HEK293 (cell line): ENCODE measurements around the gene PHACTR3.

Experiments
- KLF16 ChIP-seq: fragments of 450-650 bp; formaldehyde crosslinking; IDR thresholded peaks from 2 replicates; pipeline ENCODE4 v1.5.1; 2017; ENCODE audit warnings: missing biosample characterization, missing genetic modification characterization
- ZBTB8A ChIP-seq: fragments of 450-650 bp; formaldehyde crosslinking; IDR thresholded peaks from 2 replicates; pipeline ENCODE4 v1.5.1; 2016; ENCODE audit warnings: missing biosample characterization, missing genetic modification characterization
- ZFP3 ChIP-seq: fragments of 450-650 bp; formaldehyde crosslinking; IDR thresholded peaks from 2 replicates; pipeline ENCODE4 v1.5.1; 2016; ENCODE audit warnings: low read depth, missing biosample characterization, missing genetic modification characterization
- ZFP41 ChIP-seq: fragments of 450-650 bp; formaldehyde crosslinking; IDR thresholded peaks from 2 replicates; pipeline ENCODE4 v1.5.1; 2016; ENCODE audit warnings: missing biosample characterization, missing genetic modification characterization, borderline replicate concordance
- ZNF140 ChIP-seq: fragments of 450-650 bp; formaldehyde crosslinking; IDR thresholded peaks from 2 replicates; pipeline ENCODE4 v1.5.1; 2016; ENCODE audit warnings: missing biosample characterization, missing genetic modification characterization
- ZNF335 ChIP-seq: fragments of 450-650 bp; formaldehyde crosslinking; conservative IDR thresholded peaks from 2 replicates; pipeline ENCODE4 v1.5.1; 2016; ENCODE audit warnings: missing biosample characterization, missing genetic modification characterization
- ZNF660 ChIP-seq: fragments of 450-650 bp; IDR thresholded peaks from 2 replicates; pipeline ENCODE4 v1.5.1; 2018; ENCODE audit warnings: missing biosample characterization, mild to moderate bottlenecking, missing genetic modification characterization
- ZNF830 ChIP-seq: fragments of 450-650 bp; IDR thresholded peaks from 2 replicates; pipeline ENCODE4 v1.5.0; 2018; ENCODE audit warnings: missing biosample characterization, missing genetic modification characterization, low read depth, mild to moderate bottlenecking, moderate library complexity
- TF ChIP-seq, protein P1 (sequence below): fragments of 450-650 bp; formaldehyde crosslinking; IDR thresholded peaks from 2 replicates; pipeline ENCODE4 v1.5.1; 2016; ENCODE audit warnings: missing biosample characterization, missing genetic modification characterization

GRCh38 chr20:59830665-59831023 lies 226.3 kb downstream of the PHACTR3 start:
- TF ChIP-seq ZFP41 (tag by site-specific recombination) (no peak), ZFP3 (tag by site-specific recombination) (no peak), ZNF140 (tag by site-specific recombination) (no peak), KLF16 (tag by site-specific recombination) (no peak), ZNF660 (tag by site-specific recombination) (no peak), ZNF335 (tag by site-specific recombination) (no peak), ZBTB8A (no peak), ZNF830 (tag by site-specific recombination) (no peak)
- TF ChIP-seq, protein P1, sequence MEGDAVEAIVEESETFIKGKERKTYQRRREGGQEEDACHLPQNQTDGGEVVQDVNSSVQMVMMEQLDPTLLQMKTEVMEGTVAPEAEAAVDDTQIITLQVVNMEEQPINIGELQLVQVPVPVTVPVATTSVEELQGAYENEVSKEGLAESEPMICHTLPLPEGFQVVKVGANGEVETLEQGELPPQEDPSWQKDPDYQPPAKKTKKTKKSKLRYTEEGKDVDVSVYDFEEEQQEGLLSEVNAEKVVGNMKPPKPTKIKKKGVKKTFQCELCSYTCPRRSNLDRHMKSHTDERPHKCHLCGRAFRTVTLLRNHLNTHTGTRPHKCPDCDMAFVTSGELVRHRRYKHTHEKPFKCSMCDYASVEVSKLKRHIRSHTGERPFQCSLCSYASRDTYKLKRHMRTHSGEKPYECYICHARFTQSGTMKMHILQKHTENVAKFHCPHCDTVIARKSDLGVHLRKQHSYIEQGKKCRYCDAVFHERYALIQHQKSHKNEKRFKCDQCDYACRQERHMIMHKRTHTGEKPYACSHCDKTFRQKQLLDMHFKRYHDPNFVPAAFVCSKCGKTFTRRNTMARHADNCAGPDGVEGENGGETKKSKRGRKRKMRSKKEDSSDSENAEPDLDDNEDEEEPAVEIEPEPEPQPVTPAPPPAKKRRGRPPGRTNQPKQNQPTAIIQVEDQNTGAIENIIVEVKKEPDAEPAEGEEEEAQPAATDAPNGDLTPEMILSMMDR = no peak
